Retina (tissue), 1 donor: ENCODE data around the gene CCT8.
"Not testable (repeated sequence)": the region's sequence is repeated elsewhere in the genome, so short reads cannot be mapped to it uniquely, and the experiment has no call there.

ENCODE experiments used
- DNase-seq: peaks from one replicate; pipeline ENCODE4 v3.0.0-alpha.2; 2016

Gene CCT8

DNA sequence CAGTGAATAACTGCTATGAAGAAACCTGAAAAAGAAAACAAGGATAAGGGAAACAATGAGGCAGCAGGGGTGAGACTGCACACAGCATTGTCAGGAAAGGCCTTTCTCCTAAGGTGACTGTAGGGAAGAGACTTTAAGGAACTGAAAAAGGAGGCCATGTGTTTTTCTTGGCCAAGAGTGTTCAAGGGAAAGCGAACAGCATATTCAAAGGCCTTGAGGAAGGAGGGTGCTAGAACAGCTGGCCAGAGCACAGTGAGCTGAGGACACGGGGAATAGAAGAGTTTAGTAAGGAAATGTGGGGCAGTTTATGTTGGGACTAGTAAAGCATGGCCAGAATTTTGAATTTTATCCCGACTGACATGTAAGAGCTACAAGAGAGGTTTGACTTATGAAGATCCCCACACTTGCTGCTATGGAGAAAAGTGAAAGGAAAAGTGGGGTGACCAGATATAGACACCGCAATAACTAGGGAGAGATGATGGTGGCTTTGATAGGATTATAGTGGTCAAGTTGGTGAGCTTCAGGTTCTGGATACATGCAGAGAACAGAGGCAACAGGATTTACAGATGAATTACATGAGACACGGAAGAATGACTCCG is 55.7 kb downstream of the CCT8 start:
- DNase-seq, result no peak

DNA sequence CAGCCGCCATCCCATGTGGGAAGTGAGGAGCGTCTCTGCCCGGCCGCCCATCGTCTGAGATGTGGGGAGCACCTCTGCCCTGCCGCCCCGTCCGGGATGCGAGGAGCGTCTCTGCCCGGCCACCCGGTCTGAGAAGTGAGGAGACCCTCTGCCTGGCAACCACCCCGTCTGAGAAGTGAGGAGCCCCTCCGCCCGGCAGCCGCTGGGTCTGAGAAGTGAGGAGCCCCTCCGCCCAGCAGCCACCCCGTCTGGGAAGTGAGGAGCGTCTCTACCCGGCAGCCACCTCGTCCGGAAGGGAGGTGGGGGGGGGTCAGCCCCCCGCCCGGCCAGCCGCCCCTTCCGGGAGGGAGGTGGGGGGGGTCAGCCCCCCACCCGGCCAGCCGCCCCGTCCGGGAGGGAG is 62.2 kb downstream of the CCT8 start:
- DNase-seq, result not testable (repeated sequence)

DNA sequence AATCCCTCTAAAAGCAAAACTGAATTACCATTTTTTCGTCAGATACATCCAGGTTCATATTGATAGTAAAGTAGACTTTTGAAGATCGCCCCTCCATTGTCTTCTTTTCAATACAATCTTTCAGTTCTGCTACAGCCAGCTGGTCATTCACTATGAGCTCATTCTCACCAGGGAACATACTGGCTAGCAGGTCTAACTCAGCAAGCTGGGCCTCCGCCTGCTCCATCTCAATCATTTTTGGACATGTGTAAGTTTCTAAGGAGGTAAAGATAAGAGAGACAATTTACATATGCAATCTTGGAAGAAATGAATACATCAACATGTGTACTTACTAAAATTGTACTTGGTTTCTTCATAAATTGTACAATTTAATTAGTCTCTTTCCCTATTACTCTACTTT is 65.1 kb downstream of the CCT8 start:
- no peak for DNase-seq

DNA sequence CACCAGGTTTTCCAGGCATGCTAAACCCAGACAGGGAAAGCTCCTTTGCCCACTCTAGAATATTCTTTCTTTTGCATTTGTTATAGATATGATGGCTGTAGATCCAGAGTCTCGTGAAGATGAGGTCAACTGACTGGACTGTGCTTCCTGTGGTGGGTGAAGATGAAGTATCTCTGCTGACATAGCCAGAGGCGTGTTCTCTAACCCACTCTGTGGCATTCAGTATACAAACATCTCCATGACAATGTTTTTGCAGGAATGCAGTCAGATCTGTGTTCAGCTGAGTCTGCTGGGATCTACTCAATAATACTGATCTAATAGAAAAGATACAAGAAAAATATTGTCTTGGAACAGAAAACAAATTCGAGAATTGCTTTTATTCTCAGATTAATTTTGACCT is 65.6 kb downstream of the CCT8 start:
- DNase-seq, result no peak

DNA sequence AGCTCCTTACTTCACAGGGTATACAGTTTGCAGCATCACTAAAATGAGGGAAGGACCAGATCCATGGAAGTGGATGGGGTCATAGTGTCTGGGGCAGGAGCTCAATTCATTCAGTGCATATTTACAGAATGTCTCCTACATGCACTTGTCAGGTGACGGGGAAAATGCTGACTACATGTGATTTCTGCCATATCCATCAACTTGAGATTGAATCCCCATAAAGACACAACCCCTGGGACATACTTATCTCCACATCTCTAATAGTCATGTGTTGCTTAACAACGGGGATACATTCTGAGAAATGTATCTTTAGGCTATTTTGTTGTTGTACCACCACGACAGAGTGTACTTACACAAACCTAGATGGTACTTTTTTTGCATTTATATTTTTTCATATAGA is 66.3 kb downstream of the CCT8 start:
- no peak for DNase-seq
